Panc1 (cell line): Measurements from ENCODE around the gene TMEM253. TPM values are rescaled to one million over a fixed set of nuclear protein-coding genes. Genes with fewer than 3 reads are reported as not detected.

Experiments used
- ATAC-seq: fragments of 200-7000 bp; cut with Tn5 transposase; 2 replicates; pipeline ENCODE4 v1.9.1; 2020; ENCODE audit warnings: mild to moderate bottlenecking, moderate library complexity
- BruUV-seq: library from RNA; stranded (reverse); fragments of 400-500 nt; replicated peaks from 2 replicates; lab custom pipeline; 2021; lab: Mats Ljungman, UMichigan
- CTCF ChIA-PET: fragments of 300-600 bp; sonication (Branson Sonifier 250); formaldehyde crosslinking; loops from one replicate; lab custom pipeline; 2022; ENCODE audit warnings: antibody characterized with exemption; lab: Charles Lee
- POLR2A ChIA-PET: fragments of 300-600 bp; sonication (Branson Sonifier 250); formaldehyde crosslinking; loops from one replicate; lab custom pipeline; 2022; ENCODE audit warnings: antibody characterized with exemption; lab: Charles Lee
- DNase-seq: peaks from one replicate; pipeline ENCODE4 v3.0.0-alpha.2; 2010; ENCODE audit warnings: low read depth, low spot score
- H3K27ac ChIP-seq: 2 replicates; pipeline ENCODE4 v1.5.1; 2011; ENCODE audit warnings: mild to moderate bottlenecking, low read length, inconsistent platforms
- H3K27me3 ChIP-seq: fragments of 200-500 bp; sonication (Bioruptor generic); 2 replicates; pipeline ENCODE4 v1.6.0; 2014; ENCODE audit warnings: low read length, inconsistent platforms; ENCODE audit not compliant: control insufficient read depth, insufficient read depth
- H3K36me3 ChIP-seq: fragments of 200-500 bp; sonication (Bioruptor generic); 2 replicates; pipeline ENCODE4 v1.5.1; 2014; ENCODE audit warnings: inconsistent platforms, mild to moderate bottlenecking, low read length, moderate library complexity; ENCODE audit not compliant: control insufficient read depth, insufficient read depth
- H3K4me1 ChIP-seq: 2 replicates; pipeline ENCODE4 v1.5.1; 2011; ENCODE audit warnings: inconsistent platforms, mild to moderate bottlenecking, low read length, moderate library complexity; ENCODE audit not compliant: control insufficient read depth, insufficient read depth
- H3K4me3 ChIP-seq, 2 experiments: 2 replicates each; pipeline ENCODE4 v1.5.1; 2011 to 2012; ENCODE audit warnings: low read depth in 2 of 2, low read length in 2 of 2, mild to moderate bottlenecking in 2 of 2, inconsistent platforms in 1 of 2, moderate library complexity in 1 of 2
- H3K9me3 ChIP-seq: fragments of 200-500 bp; sonication (Bioruptor generic); 2 replicates; pipeline ENCODE4 v1.5.1; 2014; ENCODE audit warnings: low read depth, mild to moderate bottlenecking, inconsistent platforms, low read length, moderate library complexity; ENCODE audit not compliant: control insufficient read depth, insufficient read depth
- CTCF ChIP-seq: fragments of 450-650 bp; IDR thresholded peaks from 2 replicates; pipeline ENCODE4 v1.5.1; 2017; ENCODE audit warnings: mild to moderate bottlenecking
- POLR2AphosphoS5 ChIP-seq: IDR thresholded peaks from 2 replicates; pipeline ENCODE4 v1.6.1; 2012; ENCODE audit warnings: mild to moderate bottlenecking, low read depth, low read length, moderate library complexity
- SIN3A ChIP-seq: IDR thresholded peaks from 2 replicates; pipeline ENCODE4 v1.6.1; 2012; ENCODE audit warnings: low read depth, mild to moderate bottlenecking, low read length, moderate library complexity, borderline replicate concordance; ENCODE audit not compliant: insufficient read depth
- TCF7L2 ChIP-seq: IDR thresholded peaks from 2 replicates; pipeline ENCODE4 v1.6.1; 2011; ENCODE audit warnings: mild to moderate bottlenecking, low read depth, low read length, inconsistent platforms
- in situ Hi-C: cut with HindIII; loops from 2 replicates; pipeline ENCODE4 v1.10.0; 2016; ENCODE audit warnings: low sequenced_read_pairs, low pct_unique_long_range_greater_than_20kb
- intact Hi-C: fragments of 100-400 bp; cut with micrococcal nuclease; formaldehyde crosslinking; loops from one replicate; pipeline ENCODE4 v1.10.0; 2022; ENCODE audit not compliant: unreplicated experiment
- total RNA-seq: library from RNA; stranded (reverse); gene quantifications from one replicate; pipeline ENCODE4 v1.2.1, GENCODE V29; 2021; ENCODE audit not compliant: unreplicated experiment
- TF ChIP-seq, protein P1 (sequence below), 2 experiments: IDR thresholded peaks; 2 replicates each; pipeline ENCODE4 v1.6.1; 2011 to 2012; ENCODE audit warnings: low read depth in 2 of 2, control low read depth in 1 of 2, low read length in 1 of 2, mild to moderate bottlenecking in 1 of 2, moderate library complexity in 1 of 2; ENCODE audit not compliant: insufficient read depth in 1 of 2

Gene TMEM253
- total RNA-seq, 1 experiment from 2014 or later, result 0.33 TPM

- no TSS peak for BruUV-seq
- DNase-seq (no peak), ATAC-seq (peak; percentile 59)
- ChIA-PET POLR2A (no interaction called here), CTCF (interaction anchor here (0.6 to 2.4 kb wide), 5 partner anchors 21 to 79 kb away, joined by 3 to 12 read pairs (median 10); no protein-coding TSS in a partner anchor)
- Histone ChIP-seq H3K27me3 (no peaks in the 10 kb centered on the region), H3K4me3 (peak overlapping the region; percentile 54 to 65), H3K9me3 (no peaks in the 10 kb centered on the region), H3K36me3 (no peaks in the 10 kb centered on the region), H3K4me1 (peaks cover 7% of the 10 kb centered on the region), H3K27ac (peak overlapping the region; percentile 63)
- in situ Hi-C loops (no loop called here), intact Hi-C loops (no loop called here)
- TF ChIP-seq CTCF (no peak), SIN3A (no peak), TCF7L2 (no peak), POLR2AphosphoS5 (no peak)
- TF ChIP-seq, protein P1, sequence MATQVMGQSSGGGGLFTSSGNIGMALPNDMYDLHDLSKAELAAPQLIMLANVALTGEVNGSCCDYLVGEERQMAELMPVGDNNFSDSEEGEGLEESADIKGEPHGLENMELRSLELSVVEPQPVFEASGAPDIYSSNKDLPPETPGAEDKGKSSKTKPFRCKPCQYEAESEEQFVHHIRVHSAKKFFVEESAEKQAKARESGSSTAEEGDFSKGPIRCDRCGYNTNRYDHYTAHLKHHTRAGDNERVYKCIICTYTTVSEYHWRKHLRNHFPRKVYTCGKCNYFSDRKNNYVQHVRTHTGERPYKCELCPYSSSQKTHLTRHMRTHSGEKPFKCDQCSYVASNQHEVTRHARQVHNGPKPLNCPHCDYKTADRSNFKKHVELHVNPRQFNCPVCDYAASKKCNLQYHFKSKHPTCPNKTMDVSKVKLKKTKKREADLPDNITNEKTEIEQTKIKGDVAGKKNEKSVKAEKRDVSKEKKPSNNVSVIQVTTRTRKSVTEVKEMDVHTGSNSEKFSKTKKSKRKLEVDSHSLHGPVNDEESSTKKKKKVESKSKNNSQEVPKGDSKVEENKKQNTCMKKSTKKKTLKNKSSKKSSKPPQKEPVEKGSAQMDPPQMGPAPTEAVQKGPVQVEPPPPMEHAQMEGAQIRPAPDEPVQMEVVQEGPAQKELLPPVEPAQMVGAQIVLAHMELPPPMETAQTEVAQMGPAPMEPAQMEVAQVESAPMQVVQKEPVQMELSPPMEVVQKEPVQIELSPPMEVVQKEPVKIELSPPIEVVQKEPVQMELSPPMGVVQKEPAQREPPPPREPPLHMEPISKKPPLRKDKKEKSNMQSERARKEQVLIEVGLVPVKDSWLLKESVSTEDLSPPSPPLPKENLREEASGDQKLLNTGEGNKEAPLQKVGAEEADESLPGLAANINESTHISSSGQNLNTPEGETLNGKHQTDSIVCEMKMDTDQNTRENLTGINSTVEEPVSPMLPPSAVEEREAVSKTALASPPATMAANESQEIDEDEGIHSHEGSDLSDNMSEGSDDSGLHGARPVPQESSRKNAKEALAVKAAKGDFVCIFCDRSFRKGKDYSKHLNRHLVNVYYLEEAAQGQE (IDR thresholded peaks at IDR 0.05; ENCODE audit: insufficient read depth in 1 of 2, low read depth in 2 of 2, low read length in 1 of 2), result no peak
Observed at GRCh38 chr14:21071225-21072030, 29.4 kb upstream of the TMEM253 start.

- intact Hi-C loops, result no loop called here
- DNase-seq, result no peak
- in situ Hi-C loops, result no loop called here
- ATAC-seq, result no peak
- Histone ChIP-seq H3K9me3 (no peaks in the 10 kb centered on the region), H3K4me1 (peaks cover 7% of the 10 kb centered on the region), H3K27me3 (no peaks in the 10 kb centered on the region), H3K27ac (peak overlapping the region; percentile 48; the same call in 1 of the 2 replicates), H3K4me3 (peak overlapping the region; percentile 54 to 65), H3K36me3 (no peaks in the 10 kb centered on the region)
- CTCF ChIA-PET, result interaction anchor here (0.7 to 2.4 kb wide), 4 partner anchors 20 to 80 kb away, joined by 8 to 12 read pairs (median 10); no protein-coding TSS in a partner anchor
- no peak for TF ChIP-seq CTCF
- TF ChIP-seq, protein P1 (IDR thresholded peaks at IDR 0.05; ENCODE audit: insufficient read depth in 1 of 2, low read depth in 2 of 2, low read length in 1 of 2), result no peak
- TF ChIP-seq TCF7L2, result no peak
- TF ChIP-seq SIN3A, result no peak
- TF ChIP-seq POLR2AphosphoS5, result no peak
- BruUV-seq, result no TSS peak
- POLR2A ChIA-PET, result no interaction called here
Observed at GRCh38 chr14:21072031-21072473, 28.8 kb upstream of the TMEM253 start.
